Keratinocyte (primary cell): ENCODE data around the gene ACADVL. TPM values are rescaled to one million over a fixed set of nuclear protein-coding genes. Genes with fewer than 3 reads are reported as not detected.

Experiments
- DNase-seq: peaks from one replicate; pipeline ENCODE4 v3.0.0-alpha.2; 2011; ENCODE audit warnings: low read depth, missing footprints, low spot score
- FAIRE-seq: peaks from 2 replicates; lab custom pipeline; 2011; peaks lifted over from hg19 to GRCh38; lab: Jason Lieb, UNC
- H2AFZ ChIP-seq: 2 replicates; pipeline ENCODE4 v1.6.0; 2012; ENCODE audit warnings: low read length, control low read depth, inconsistent platforms; ENCODE audit not compliant: control insufficient read depth
- H3K27ac ChIP-seq: 2 replicates; pipeline ENCODE4 v1.5.1; 2011; ENCODE audit warnings: low read length; ENCODE audit not compliant: control insufficient read depth, insufficient read depth
- H3K27me3 ChIP-seq: 3 replicates; pipeline ENCODE4 v1.6.0; 2011; ENCODE audit warnings: low read length; ENCODE audit not compliant: control insufficient read depth, insufficient read depth; ENCODE audit errors: extremely low read depth
- H3K36me3 ChIP-seq, 2 experiments: 2 replicates in 1 of 2; 3 replicates in 1 of 2; pipeline ENCODE4 v1.5.1; 2011; ENCODE audit warnings: low read length in 2 of 2, mild to moderate bottlenecking in 1 of 2; ENCODE audit not compliant: control insufficient read depth in 2 of 2, insufficient read depth in 2 of 2; ENCODE audit errors: extremely low read depth in 1 of 2
- H3K4me1 ChIP-seq: 3 replicates; pipeline ENCODE4 v1.5.1; 2011; ENCODE audit warnings: low read length; ENCODE audit not compliant: control insufficient read depth, insufficient read depth; ENCODE audit errors: extremely low read depth
- H3K4me2 ChIP-seq: 3 replicates; pipeline ENCODE4 v1.6.0; 2011; ENCODE audit warnings: low read depth, low read length; ENCODE audit not compliant: control insufficient read depth, insufficient read depth; ENCODE audit errors: extremely low read depth
- H3K4me3 ChIP-seq, 3 experiments: fragments of 200-600 bp in 1 of 3; sonication (generic) in 1 of 3; 2 replicates in 2 of 3; 3 replicates in 1 of 3; pipeline ENCODE4 v1.5.1; 2011 to 2016; ENCODE audit warnings: low read length in 3 of 3, mild to moderate bottlenecking in 3 of 3, control low read depth in 2 of 3, inconsistent platforms in 1 of 3, low read depth in 1 of 3, mixed read lengths in 1 of 3, mixed run types in 1 of 3, moderate library complexity in 1 of 3; ENCODE audit not compliant: control insufficient read depth in 2 of 3, insufficient read depth in 2 of 3; ENCODE audit errors: extremely low read depth in 1 of 3
- H3K79me2 ChIP-seq: 2 replicates; pipeline ENCODE4 v1.6.0; 2012; ENCODE audit warnings: low read length; ENCODE audit not compliant: control insufficient read depth, insufficient read depth
- H3K9ac ChIP-seq: 3 replicates; pipeline ENCODE4 v1.6.0; 2011; ENCODE audit warnings: low read length; ENCODE audit not compliant: control insufficient read depth, insufficient read depth; ENCODE audit errors: extremely low read depth
- H3K9me1 ChIP-seq: 3 replicates; pipeline ENCODE4 v1.6.0; 2011; ENCODE audit warnings: low read length; ENCODE audit not compliant: control insufficient read depth, insufficient read depth; ENCODE audit errors: extremely low read depth
- H3K9me3 ChIP-seq: 2 replicates; pipeline ENCODE4 v1.5.1; 2012; ENCODE audit warnings: low read depth, low read length; ENCODE audit not compliant: control insufficient read depth
- H4K20me1 ChIP-seq: 3 replicates; pipeline ENCODE4 v1.6.0; 2011; ENCODE audit warnings: low read length; ENCODE audit not compliant: control insufficient read depth, insufficient read depth; ENCODE audit errors: extremely low read depth
- EZH2 ChIP-seq: IDR thresholded peaks from one replicate; pipeline ENCODE4 v1.6.1; 2012; ENCODE audit warnings: inconsistent platforms, mild to moderate bottlenecking, low read length, moderate library complexity
- dilution Hi-C: fragments of 300-500 bp; cut with MboI; formaldehyde crosslinking; loops from one replicate; pipeline ENCODE4 v1.7.0; 2020; ENCODE audit warnings: low sequenced_read_pairs; ENCODE audit not compliant: extremely low pct_ligation_motif_present
- polyA plus RNA-seq, 5 experiments: library from polyadenylated mRNA; depleted of rRNA in 3 of 5; stranded (reverse) in 3 of 5; stranded (forward) in 1 of 5; unstranded in 1 of 5; fragments of >200 nt; gene quantifications; 1 replicate in 1 of 5; 2 replicates in 3 of 5; 3 replicates in 1 of 5; pipeline versions ENCODE4 v1.2.1 to v1.2.3, GENCODE V29; 2011 to 2012; ENCODE audit warnings: missing spikeins in 2 of 5, low read depth in 1 of 5, low replicate concordance in 1 of 5
- TF ChIP-seq, protein P1 (sequence below), 3 experiments: IDR thresholded peaks in 1 of 3; conservative IDR thresholded peaks in 1 of 3; optimal IDR thresholded peaks in 1 of 3; 2 replicates in 2 of 3; 3 replicates in 1 of 3; pipeline versions ENCODE3 to v1.5.1; 2011; ENCODE audit warnings: low read length in 3 of 3, mild to moderate bottlenecking in 3 of 3, moderate library complexity in 2 of 3, control low read depth in 1 of 3, inconsistent platforms in 1 of 3; ENCODE audit not compliant: insufficient read depth in 2 of 3; ENCODE audit errors: extremely low read depth in 1 of 3

ACADVL gene
- polyA plus RNA-seq, 1 donor (not counting 4 experiments of a cell fraction or from before 2014, with no cell fraction given): 301 TPM

DNA sequence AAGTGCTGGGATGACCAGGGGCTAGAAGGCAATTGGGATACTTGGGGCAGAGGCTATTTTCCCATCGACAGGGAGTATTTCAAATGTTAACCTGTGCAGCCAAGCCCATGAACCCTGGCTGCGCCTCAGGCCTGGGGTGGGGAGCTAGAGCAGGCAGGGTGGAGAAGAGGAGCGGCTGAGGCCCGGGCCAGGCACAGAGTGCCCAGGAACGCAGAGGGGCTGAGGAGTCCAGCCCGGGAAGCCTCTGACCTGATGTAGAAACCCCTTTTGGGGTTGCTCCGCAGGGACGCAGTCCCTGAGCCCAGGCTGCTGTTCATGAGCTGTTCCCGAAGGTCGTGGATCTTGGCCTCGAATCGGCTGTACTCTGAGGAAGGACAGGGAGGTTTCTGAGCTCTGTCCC is 23.8 kb upstream of the ACADVL start:
- H3K27ac ChIP-seq: no peak overlapping the region
- no peak for FAIRE-seq
- no peak overlapping the region for H3K9ac ChIP-seq
- TF ChIP-seq, protein P1, sequence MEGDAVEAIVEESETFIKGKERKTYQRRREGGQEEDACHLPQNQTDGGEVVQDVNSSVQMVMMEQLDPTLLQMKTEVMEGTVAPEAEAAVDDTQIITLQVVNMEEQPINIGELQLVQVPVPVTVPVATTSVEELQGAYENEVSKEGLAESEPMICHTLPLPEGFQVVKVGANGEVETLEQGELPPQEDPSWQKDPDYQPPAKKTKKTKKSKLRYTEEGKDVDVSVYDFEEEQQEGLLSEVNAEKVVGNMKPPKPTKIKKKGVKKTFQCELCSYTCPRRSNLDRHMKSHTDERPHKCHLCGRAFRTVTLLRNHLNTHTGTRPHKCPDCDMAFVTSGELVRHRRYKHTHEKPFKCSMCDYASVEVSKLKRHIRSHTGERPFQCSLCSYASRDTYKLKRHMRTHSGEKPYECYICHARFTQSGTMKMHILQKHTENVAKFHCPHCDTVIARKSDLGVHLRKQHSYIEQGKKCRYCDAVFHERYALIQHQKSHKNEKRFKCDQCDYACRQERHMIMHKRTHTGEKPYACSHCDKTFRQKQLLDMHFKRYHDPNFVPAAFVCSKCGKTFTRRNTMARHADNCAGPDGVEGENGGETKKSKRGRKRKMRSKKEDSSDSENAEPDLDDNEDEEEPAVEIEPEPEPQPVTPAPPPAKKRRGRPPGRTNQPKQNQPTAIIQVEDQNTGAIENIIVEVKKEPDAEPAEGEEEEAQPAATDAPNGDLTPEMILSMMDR (optimal IDR thresholded peaks at IDR 0.05 in 1 of 3, IDR thresholded peaks at IDR 0.05 in 1 of 3, conservative IDR thresholded peaks at IDR 0.05 in 1 of 3; ENCODE audit: extremely low read depth in 1 of 3, insufficient read depth in 2 of 3, low read length in 3 of 3): no peak
- no peak for TF ChIP-seq EZH2
- H3K4me2 ChIP-seq: no peak overlapping the region
- H3K27me3 ChIP-seq: no peaks in the 10 kb centered on the region
- no peaks in the 10 kb centered on the region for H3K79me2 ChIP-seq
- H3K4me1 ChIP-seq: no peaks in the 10 kb centered on the region
- peaks cover 0 to 2% of the 10 kb centered on the region in 2 experiments for H3K36me3 ChIP-seq
- no peaks in the 10 kb centered on the region for H3K9me1 ChIP-seq
- DNase-seq: no peak
- no peaks in the 10 kb centered on the region for H3K9me3 ChIP-seq
- H2AFZ ChIP-seq: no peak overlapping the region
- dilution Hi-C loops: no loop called here
- no peak overlapping the region for H3K4me3 ChIP-seq
- no peaks in the 10 kb centered on the region for H4K20me1 ChIP-seq

- Histone ChIP-seq H4K20me1 (no peaks in the 10 kb centered on the region), H3K27ac (no peak overlapping the region), H3K79me2 (no peaks in the 10 kb centered on the region), H3K4me2 (no peak overlapping the region), H3K4me3 (no peak overlapping the region), H3K36me3 (peaks cover 0 to 2% of the 10 kb centered on the region in 2 experiments), H2AFZ (no peak overlapping the region), H3K9me3 (no peaks in the 10 kb centered on the region), H3K27me3 (no peaks in the 10 kb centered on the region), H3K9ac (no peak overlapping the region), H3K9me1 (no peaks in the 10 kb centered on the region), H3K4me1 (no peaks in the 10 kb centered on the region)
- dilution Hi-C loops: no loop called here
- TF ChIP-seq, protein P1 (optimal IDR thresholded peaks at IDR 0.05 in 1 of 3, IDR thresholded peaks at IDR 0.05 in 1 of 3, conservative IDR thresholded peaks at IDR 0.05 in 1 of 3; ENCODE audit: extremely low read depth in 1 of 3, insufficient read depth in 2 of 3, low read length in 3 of 3): no peak
- no peak for TF ChIP-seq EZH2
- no peak for FAIRE-seq
- no peak for DNase-seq
Observed at GRCh38 chr17:7196651-7197401, 22.9 kb upstream of the ACADVL start.
